Activated gamma-delta T cell (primary cell): ENCODE measurements around the gene PPP1R3E.
"Not testable (repeated sequence)": the region's sequence is repeated elsewhere in the genome, so short reads cannot be mapped to it uniquely, and the experiment has no call there.

Source experiments
- DNase-seq: peaks from one replicate; lab custom pipeline; 2025; lab: John Stamatoyannopoulos, UW
- total RNA-seq, 2 donors: gene quantifications; one replicate each; lab custom pipeline; 2026; lab: John Stamatoyannopoulos, UW

The PPP1R3E gene, protein sequence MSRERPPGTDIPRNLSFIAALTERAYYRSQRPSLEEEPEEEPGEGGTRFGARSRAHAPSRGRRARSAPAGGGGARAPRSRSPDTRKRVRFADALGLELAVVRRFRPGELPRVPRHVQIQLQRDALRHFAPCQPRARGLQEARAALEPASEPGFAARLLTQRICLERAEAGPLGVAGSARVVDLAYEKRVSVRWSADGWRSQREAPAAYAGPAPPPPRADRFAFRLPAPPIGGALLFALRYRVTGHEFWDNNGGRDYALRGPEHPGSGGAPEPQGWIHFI
- 27.6 to 48.6 reads per million in 2 donors for total RNA-seq

DNA sequence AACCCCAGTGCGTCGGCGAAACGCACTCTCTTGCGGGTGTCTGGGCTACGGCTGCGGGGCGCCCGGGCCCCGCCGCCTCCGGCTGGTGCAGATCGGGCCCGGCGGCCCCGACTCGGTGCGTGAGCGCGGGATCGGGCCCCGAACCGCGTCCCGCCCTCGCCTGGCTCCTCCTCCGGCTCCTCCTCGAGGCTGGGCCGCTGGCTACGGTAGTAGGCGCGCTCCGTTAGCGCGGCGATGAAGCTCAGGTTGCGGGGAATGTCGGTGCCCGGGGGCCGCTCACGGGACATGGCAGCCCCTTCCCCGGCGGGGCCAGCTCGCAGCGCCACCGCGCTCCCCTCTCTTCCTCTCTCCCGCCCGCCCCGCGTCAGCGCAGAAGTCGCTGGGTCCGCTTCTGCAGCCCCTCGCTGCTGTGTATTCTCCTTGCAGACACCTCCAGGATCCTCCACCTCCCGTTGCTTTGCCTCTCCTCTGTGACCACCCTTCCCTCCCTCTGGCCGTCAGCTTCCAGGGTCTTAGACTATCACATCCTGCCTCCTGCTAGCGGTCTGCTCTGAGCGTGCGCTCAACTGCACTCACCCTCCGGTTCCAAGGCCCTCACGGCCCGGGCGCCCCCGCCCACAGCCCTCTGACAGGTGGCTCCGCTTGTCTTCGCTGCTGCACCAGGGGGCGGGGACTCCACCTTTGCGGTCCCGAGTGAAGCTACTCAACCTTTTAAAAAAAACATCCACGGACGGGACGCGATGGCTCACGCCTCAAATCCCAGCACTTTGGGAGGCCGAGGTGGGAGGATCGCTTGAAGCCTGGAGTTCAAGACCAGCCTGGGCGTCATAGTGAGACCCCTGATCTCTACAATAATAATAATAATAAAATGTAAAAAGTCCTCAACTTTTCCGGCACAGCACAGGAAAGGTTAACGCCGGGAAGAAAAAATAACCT is at the start of gene PPP1R3E:
Gene PPP1R3E (minus strand): TSS at position 570 of the 936 bp plus-strand sequence. CDS start 283 bp downstream, at position 287.
- peak; percentile 62 for DNase-seq

DNA sequence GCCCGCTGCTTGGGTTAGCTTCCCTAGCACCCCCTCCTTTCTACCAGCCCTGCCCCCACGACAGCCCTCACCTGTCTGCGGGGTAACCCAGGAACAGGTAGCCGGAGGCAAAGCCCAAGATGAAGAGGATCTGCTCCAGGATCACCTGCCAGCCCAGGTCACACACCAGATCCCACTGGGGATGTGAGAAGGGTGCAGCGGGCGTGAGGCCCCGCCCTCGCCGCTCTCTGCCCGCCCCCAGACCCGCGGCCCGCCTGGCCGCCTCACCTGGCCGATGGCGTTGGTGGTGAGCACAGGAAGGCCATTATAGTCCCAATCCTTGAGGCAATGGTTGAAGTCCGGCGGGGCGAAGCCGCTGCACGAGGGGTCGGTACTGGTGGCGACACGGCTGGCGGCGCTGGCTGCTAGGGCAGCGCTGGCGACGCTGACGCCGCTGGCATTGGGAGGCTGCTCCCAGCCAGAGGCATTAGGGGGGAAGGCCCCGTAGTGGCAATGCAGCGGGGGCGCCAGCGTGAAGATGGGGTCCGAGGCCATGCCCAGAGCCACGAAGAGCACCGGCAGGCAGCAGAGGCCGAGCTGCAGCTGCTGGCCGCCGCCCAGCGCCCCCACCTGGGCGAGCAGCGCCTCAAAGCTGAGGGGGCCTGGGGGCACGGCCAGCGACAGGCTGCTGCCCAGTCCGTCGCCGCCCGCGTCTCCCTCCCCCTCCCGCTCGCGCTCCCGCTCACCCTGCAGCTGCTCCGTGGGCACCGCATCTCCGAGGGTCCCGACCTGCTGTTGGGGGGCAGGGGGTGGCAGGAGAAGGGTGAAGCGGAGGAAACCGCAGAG is 49.2 kb upstream of the PPP1R3E start:
- DNase-seq = no peak

DNA sequence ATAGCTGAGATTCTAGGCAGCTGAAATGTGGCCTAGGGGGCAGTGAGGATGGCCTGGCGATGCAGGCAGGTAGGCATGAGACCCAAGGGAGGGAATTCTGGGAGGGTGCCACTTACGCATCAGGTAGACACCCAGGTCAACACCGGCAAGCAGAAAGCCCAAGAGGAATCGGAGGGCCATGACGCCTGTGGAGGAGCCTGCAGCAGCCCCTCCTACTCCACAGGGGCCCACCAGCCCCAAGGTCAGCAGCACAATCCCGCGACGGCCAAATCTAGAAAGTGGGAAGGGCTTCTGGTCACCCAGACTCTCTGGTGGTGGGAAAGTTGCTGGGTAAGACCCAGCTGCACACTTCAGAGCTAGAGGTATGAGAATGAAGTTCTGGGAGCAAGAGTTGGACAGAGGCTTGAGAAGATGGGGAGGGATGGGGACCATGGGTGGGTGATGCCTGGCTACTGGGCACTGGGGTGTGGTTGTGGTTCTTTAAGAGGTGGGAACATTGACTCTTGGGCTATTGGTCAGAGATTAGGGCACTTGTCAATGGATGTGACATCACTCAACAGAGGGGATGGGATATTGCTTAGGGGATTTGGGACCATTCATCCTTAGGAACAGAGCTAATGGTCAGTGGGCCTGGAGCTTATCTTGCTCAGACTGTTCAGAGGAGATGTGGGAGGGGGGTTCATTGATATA is 46.6 kb upstream of the PPP1R3E start:
- DNase-seq = no peak

DNA sequence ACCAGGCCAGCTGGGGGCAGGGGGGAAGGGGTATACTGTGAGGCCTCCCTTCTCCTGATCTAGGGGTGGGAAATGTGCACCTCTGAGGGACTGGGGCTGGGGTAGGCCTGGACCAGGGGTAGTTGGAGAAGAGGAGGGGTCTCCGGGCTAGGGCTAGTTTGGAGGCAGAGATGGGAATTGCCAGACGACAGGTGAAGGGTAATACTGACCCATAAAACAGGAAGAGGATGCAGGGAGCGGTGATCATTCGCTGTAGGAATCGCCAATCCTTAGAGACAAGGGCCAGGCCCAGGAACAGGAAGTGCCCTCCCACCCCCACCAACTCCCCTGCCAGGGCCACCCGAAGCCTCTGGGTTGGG is 45.6 kb upstream of the PPP1R3E start:
- no peak for DNase-seq

DNA sequence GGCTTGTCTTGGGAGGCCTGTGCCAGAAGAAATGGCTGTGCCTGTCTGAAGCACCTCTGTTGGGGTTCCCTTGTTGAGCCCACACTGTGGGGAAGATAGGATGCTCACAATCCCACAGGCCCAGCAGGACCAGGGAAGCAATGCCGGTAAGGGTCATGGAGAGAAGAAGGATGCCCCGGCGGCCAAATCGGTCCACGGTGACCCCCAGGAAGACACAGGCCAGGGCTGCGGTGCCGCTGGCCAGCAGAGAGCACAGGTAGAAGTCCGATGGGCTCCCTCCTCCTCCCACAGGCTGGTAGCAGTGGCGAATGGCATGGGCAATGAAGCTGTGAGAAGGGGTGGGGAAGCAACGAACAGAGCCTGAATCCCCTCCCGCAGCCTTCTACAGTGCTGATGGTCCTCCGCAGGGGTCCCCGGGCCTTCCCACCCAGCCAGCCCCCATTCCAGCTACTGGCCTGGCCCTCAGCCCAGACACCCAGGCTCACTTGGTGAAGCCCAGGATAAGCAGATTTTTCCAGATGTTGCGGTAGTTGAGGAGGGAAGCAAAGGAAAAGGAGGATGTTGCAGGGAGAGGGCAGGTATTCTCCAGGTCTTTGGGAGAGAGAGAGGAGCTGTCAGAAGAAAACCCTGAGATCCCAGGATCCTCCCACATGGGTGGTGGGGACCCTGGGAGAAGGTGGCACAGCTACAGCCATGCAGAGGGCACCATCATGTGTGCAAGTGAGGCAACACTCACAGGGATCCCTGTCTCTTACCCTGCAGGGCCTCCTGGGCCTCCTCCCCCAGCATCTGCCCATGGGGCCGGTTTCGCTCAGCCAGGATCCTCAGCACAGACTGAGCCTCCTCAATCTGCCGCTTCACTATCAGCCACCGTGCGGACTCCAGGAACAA is 45.0 kb upstream of the PPP1R3E start:
- DNase-seq = no peak

DNA sequence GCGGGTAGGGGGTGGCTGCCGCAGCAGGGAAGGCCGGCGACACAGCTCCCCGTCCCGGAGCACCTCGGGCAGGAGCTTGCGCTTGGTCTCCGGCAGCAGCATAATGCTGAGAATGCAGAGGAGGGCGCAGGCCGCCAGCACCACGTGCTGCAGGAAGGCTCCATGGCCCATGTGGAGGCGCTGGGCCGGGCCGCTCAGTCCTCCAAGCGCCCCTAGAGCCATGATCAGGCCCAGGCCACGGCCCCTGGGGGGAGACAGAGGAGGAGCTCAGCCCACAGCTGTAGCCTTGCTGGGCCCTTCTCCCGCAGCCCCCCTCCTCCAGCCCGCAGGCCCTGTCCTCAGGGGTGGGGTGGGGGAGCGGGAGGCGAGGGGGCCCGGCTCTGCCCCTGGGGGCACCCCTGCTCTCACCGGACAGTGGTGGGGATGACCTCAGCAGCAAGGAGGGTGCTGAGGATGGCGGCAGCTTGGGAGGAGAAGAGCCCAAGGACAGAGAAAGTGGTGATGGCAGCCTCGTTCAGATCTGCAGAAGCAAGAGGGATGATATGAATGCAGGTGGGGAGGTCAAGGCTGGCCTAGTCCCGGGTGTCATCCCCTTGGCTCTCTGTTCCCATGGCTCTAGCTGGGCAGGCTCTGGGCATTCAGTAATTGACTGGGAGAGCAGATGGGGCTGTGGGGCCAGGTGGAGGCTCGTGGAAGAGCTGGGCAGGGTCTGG is 44.2 kb upstream of the PPP1R3E start:
- no peak for DNase-seq

DNA sequence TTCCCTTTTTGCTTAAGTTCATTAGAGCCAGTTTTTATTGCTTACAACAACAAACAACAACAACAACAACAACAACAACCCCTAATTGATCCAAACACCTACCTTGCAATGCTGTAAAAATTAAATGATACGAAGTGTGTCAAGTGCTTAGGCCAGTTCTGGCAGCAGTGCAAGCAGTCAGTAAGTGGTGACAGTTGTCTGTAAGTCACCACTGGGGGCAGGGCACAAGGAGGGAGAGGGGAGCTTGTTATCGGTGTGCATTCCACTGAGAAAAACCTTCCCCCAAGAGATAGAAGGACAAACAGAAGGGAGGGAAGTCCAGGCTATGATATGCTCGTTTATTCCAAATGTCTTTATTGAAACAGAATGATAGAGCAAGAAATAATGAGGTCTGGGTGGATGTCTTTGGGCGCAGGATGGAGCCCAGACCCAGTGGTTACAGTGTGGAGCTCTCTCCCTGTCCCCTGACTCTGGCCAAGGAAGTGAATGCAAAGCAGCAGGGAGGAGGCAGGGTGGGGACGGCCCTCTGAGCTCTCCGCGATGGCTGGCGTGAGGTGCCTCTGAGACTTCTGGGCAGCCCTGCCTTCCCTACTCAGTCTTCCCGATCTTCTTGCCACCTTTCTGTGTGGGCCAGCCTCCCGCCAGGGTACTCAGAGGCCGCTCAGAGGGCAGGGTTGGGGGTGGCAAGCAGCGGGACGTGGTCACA is 43.5 kb upstream of the PPP1R3E start:
- DNase-seq = no peak

DNA sequence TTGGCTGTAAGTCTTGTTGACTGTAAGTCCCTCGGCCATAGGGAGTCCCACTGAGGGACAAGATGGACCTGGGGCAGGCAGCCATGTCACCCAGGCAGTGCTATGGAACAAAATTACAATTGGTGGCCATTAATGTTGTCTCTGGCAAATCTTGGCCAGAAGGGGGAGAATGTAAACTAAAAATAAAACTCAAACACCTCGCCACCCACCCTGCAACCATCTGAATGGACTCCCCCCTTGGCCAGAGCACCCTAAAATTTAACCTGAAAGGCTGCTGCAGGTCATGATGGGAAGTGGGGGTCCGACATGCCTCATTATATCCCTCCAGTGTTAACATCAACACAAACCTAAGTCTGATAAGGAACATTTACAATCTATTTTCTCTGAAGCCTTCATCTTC is 41.8 kb upstream of the PPP1R3E start:
- DNase-seq = no peak

DNA sequence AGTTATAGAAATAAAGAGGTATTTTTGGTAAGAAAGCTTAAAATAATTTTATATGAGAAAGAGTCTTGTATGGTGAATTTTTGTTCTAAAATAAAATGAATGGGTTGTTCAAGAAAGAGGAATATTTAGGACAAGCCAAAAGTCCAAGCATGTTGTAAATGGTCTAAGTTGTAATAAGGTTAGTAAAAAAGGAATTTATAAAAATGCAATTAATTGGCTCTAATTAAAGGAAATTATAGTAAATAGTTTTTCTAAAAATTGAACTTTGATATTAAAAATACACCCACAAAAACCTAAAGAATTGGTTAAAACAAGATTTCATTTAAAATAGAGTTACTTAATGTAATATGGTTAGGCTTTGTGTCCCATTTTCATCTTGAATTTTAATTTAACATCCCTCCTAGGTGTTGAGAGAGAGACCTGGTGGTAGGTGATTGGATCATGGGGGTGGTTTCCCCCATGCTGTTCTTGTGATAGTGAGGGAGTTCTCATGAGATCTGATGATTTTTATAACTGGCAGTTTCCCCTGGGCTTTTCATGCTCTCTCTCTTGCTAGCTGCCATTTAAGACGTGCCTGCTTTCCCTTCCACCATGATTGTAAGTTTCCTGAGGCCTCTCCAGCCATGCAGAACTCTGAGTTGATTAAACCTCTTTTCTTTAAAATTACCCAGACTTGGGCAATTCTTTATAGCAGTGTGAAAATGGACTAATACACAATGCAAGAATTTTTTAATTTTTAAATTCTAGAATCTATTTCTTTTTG is 37.0 kb upstream of the PPP1R3E start:
- DNase-seq = no peak

DNA sequence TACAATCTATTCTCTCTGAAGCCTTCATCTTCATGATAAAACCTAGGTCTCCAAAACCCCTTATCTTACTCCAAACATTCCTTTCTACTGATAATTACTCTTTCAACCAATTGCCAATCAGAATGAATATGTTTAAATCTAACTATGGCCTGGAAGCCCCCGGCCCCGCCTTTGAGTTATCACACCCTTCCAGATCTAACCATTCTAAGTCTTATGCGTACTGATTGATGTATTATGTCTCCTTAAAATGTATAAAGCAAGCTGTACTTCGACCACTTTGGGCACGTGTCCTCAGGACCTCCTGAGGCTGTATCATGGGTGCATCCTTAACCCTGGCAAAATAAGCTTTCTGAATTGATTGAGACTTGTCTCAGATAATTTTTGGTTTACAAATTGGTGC is 33.0 kb upstream of the PPP1R3E start:
- no peak for DNase-seq

DNA sequence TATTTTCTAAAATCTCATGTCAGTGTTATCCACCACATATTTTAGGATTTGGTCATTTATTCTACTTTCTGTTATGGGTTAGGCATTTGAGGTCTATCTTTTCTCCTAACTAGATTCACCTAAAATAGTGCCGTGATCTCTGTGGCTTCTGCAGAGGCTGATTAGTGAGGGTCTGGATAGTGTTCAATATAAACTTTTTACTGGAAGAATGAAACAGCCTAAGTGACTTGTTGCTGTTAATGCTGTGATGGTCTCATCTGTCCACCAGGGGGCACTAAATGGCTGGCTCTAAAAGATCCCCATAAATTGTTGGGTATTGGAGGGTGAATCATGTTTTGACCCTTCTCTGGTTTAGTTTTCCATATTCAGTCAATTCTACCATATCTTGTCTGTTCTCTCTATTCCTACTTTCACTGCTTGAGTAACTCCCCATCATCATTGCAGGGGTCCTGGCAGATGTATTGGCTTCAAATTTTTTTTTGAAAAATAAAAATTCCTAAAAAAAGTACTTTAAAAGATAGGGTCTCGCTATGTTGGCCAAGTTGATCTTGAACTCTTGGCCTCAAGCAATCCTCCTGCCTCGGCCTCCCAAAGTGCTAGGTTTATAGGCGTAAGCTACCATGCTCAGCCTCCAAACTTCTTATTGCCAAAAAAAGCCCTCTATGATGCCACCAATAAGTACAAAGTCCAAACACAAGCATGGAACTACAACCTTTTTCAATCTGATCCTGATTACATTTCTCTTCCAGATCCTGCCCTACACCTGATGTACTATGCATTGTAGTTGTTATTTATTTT is 25.5 kb upstream of the PPP1R3E start:
- DNase-seq = no peak

DNA sequence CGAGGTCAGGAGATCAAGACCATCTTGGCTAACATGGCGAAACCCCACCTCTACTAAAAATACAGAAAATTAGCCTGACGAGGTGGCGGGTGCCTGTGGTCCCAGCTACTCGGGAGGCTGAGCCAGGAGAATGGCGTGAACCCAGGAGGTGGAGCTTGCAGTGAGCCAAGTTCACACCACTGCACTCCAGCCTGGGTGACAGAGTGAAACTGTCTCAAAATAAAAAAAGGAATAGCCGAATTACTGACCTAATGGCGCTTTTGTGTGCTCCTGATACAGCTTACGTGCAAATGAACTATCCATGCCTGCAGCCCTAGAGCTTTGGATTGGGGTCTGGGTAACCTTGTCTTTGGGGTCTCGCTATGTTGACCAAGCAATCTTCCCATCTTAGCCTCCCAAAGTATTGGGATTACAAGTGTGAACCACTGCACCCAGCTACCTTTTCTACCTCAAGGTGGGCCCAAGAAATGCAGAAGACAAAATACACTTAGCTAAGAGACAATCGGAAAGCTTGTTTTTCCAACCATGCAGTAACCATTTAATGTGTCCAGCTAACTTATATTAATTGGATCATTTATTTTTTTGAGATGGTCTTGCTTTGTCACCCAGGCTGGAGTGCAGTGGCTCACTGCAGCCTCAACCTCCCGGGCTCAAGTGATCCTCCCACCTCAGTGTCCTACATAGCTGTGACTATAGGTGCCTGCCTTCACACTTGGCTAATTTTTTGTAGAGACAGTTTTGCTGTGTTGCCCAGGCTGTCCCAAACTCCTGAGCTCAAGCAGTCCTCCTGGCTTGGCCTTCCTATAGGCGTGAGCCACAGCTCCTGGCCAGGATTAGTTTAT is 24.1 kb upstream of the PPP1R3E start:
- no peak for DNase-seq

DNA sequence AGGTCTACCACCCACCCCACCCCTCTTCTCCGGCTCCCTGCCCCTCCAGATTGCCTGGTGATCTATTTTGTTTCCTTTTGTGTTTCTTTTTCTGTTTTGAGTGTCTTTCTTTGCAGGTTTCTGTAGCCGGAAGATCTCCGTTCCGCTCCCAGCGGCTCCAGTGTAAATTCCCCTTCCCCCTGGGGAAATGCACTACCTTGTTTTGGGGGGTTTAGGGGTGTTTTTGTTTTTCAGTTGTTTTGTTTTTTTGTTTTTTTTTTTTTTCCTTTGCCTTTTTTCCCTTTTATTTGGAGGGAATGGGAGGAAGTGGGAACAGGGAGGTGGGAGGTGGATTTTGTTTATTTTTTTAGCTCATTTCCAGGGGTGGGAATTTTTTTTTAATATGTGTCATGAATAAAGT is 23.1 kb upstream of the PPP1R3E start:
- not testable (repeated sequence) for DNase-seq

DNA sequence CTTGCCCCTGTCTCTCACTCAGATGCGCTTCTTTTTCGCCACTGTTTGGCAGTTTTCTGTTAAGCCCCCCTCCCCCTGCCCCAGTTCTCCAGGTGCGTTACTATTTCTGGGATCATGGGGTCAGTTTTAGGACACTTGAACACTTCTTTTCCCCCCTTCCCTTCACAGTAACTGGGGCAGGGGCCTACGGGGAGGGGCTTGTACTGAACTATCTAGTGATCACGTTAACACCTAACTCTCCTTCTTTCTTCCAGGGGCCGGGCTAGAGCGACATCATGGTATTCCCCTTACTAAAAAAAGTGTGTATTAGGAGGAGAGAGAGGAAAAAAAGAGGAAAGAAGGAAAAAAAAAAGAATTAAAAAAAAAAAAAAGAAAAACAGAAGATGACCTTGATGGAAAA is 22.3 kb upstream of the PPP1R3E start:
- DNase-seq = no peak

DNA sequence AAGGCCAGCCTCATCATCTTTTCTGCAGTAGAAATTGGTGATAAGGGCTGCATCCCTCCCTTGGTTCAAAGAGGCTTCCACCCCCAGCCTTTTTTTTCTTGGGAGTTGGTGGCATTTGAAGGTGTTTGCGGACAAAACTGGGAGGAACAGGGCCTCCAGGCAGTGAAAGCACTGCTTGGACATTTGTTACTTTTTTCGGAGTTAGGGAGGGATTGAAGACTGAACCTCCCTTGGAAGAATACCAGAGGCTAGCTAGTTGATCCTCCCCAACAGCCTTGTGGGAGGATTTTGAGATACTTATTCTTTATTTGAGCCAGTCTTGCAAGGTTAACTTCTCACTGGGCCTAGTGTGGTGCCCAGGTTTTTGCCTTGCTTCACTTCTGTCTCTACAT is 21.8 kb upstream of the PPP1R3E start:
- no peak for DNase-seq

DNA sequence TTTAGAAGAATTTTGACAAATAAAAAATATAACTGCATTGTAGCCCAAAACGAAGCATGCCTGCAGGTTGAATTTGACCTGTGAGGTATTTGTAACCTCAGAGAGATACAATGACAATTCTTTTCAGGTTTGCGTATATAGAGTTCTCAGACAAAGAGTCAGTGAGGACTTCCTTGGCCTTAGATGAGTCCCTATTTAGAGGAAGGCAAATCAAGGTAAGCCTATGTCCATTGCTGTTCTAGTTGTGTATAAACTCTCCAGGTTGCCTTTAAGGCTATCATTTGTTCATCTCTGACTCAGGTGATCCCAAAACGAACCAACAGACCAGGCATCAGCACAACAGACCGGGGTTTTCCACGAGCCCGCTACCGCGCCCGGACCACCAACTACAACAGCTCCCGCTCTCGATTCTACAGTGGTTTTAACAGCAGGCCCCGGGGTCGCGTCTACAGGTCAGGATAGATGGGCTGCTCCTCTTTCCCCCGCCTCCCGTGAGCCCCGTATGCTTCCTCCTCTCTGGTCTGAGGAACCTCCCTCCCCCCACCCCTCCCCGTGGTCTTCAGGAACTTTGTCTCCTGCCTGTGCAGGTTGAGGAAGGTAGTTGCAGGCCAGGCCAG is 21.3 kb upstream of the PPP1R3E start:
- no peak for DNase-seq
